HepG2 (cell line): Measurements from ENCODE around the gene BEAN1. TPM values are rescaled to one million over a fixed set of nuclear protein-coding genes. Genes with fewer than 3 reads are reported as not detected.

Source experiments
- ATAC-seq: fragments of 200-7000 bp; cut with Tn5 transposase; 3 replicates; pipeline ENCODE4 v1.9.1; 2020; ENCODE audit warnings: mild to moderate bottlenecking, moderate library complexity
- BruUV-seq: library from RNA; stranded (reverse); fragments of 400-500 nt; replicated peaks from 2 replicates; lab custom pipeline; 2021; lab: Mats Ljungman, UMichigan
- CTCF ChIA-PET: fragments of 300-600 bp; formaldehyde crosslinking; extraction: SDS; loops from one replicate; lab custom pipeline; 2021; ENCODE audit warnings: low total read pairs, inconsistent platforms, low intra/inter-chr PET ratio; lab: Yijun Ruan, JAX
- POLR2A ChIA-PET: fragments of 350-600 bp; sonication (Branson Sonifier 250); formaldehyde crosslinking; loops from one replicate; lab custom pipeline; 2020; ENCODE audit warnings: antibody characterized with exemption, inconsistent platforms; lab: Yijun Ruan, JAX
- DNase-seq: peaks from one replicate; pipeline ENCODE4 v3.0.0-alpha.2; 2015; ENCODE audit warnings: low spot score
- FAIRE-seq: peaks from 3 replicates; lab custom pipeline; 2011; peaks lifted over from hg19 to GRCh38; lab: Jason Lieb, UNC
- H2AFZ ChIP-seq: one replicate; pipeline ENCODE4 v1.6.1; 2011; ENCODE audit warnings: low read length, inconsistent platforms
- H3K27ac ChIP-seq: fragments of 300-600 bp; 3 replicates; pipeline ENCODE4 v1.8.0; 2011; ENCODE audit warnings: mixed run types, mild to moderate bottlenecking, mixed read lengths, low read length, inconsistent platforms; ENCODE audit not compliant: insufficient read depth; ENCODE audit errors: extremely low read length
- H3K27me3 ChIP-seq, 2 experiments: fragments of 200-600 bp in 1 of 2; 2 replicates in 1 of 2; 3 replicates in 1 of 2; pipeline versions ENCODE4 v1.6.0 to v1.8.0; 2011; ENCODE audit warnings: low read length in 2 of 2, mild to moderate bottlenecking in 2 of 2, moderate library complexity in 2 of 2, inconsistent platforms in 1 of 2; ENCODE audit not compliant: insufficient read depth in 2 of 2, control insufficient read depth in 1 of 2
- H3K36me3 ChIP-seq, 2 experiments: fragments of 200-600 bp in 1 of 2; replicated peaks in 1 of 2; 2 replicates in 1 of 2; 3 replicates in 1 of 2; pipeline versions ENCODE4 v1.5.1 to v1.8.0; 2011; ENCODE audit warnings: low read length in 2 of 2, inconsistent platforms in 1 of 2; ENCODE audit not compliant: insufficient read depth in 2 of 2, control insufficient read depth in 1 of 2
- H3K4me1 ChIP-seq: 2 replicates; pipeline ENCODE4 v1.5.1; 2012; ENCODE audit warnings: low read length, inconsistent platforms; ENCODE audit not compliant: insufficient read depth
- H3K4me2 ChIP-seq: 2 replicates; pipeline ENCODE4 v1.6.0; 2011; ENCODE audit warnings: low read depth, low read length, inconsistent platforms
- H3K4me3 ChIP-seq, 3 experiments: fragments of 200-600 bp in 1 of 3; sonication (generic), shearing (Covaris generic) in 1 of 3; replicated peaks in 1 of 3; 2 replicates each; pipeline ENCODE4 v1.5.1; 2011 to 2016; ENCODE audit warnings: low read length in 3 of 3, inconsistent platforms in 2 of 3, low read depth in 2 of 3, mild to moderate bottlenecking in 2 of 3, control low read depth in 1 of 3, mixed read lengths in 1 of 3; ENCODE audit not compliant: insufficient read depth in 1 of 3
- H3K79me2 ChIP-seq: one replicate; pipeline ENCODE4 v1.6.1; 2011; ENCODE audit warnings: low read length, inconsistent platforms; ENCODE audit not compliant: insufficient read depth
- H3K9ac ChIP-seq: 2 replicates; pipeline ENCODE4 v1.6.0; 2011; ENCODE audit warnings: mild to moderate bottlenecking, low read depth, low read length, inconsistent platforms; ENCODE audit not compliant: insufficient read depth
- H3K9me3 ChIP-seq: 2 replicates; pipeline ENCODE4 v1.5.1; 2012; ENCODE audit warnings: mild to moderate bottlenecking, low read length
- H4K20me1 ChIP-seq: 2 replicates; pipeline ENCODE4 v1.6.0; 2011; ENCODE audit warnings: inconsistent platforms, mild to moderate bottlenecking, low read length, moderate library complexity; ENCODE audit not compliant: insufficient read depth
- BHLHE40 ChIP-seq: IDR thresholded peaks from 2 replicates; pipeline ENCODE4 v1.6.1; 2011; ENCODE audit warnings: low read length, improper control_type of control experiment
- KDM2A ChIP-seq: sonication (generic); formaldehyde crosslinking; IDR thresholded peaks from 2 replicates; pipeline ENCODE4 v1.4.0; 2020; ENCODE audit warnings: low read depth, missing genetic modification reagents, borderline replicate concordance
- PRDM15 ChIP-seq: sonication (generic); formaldehyde crosslinking; IDR thresholded peaks from 2 replicates; pipeline ENCODE4 v1.4.0; 2020; ENCODE audit warnings: missing genetic modification reagents
- ZNF121 ChIP-seq: sonication (generic); formaldehyde crosslinking; IDR thresholded peaks from 2 replicates; pipeline ENCODE4 v1.5.0; 2020; ENCODE audit warnings: mild to moderate bottlenecking, missing genetic modification reagents
- ZNF274 ChIP-seq: sonication (generic); formaldehyde crosslinking; IDR thresholded peaks from 2 replicates; pipeline ENCODE4 v1.5.1; 2020; ENCODE audit warnings: mild to moderate bottlenecking, missing genetic modification reagents
- ZNF333 ChIP-seq: sonication (generic); formaldehyde crosslinking; IDR thresholded peaks from 2 replicates; pipeline ENCODE4 v1.4.0; 2020; ENCODE audit warnings: mild to moderate bottlenecking, missing genetic modification reagents, borderline replicate concordance
- ZNF800 ChIP-seq: sonication (generic); formaldehyde crosslinking; IDR thresholded peaks from 2 replicates; pipeline ENCODE4 v1.4.0; 2020; ENCODE audit warnings: missing genetic modification reagents
- WGBS: methylation state at CpG from one replicate; pipeline ENCODE4 v1.1.6; 2017; ENCODE audit warnings: low lambda C conversion rate; 5-methylcytosine and 5-hydroxymethylcytosine counted together
- in situ Hi-C: cut with HindIII; loops from 2 replicates; pipeline ENCODE4 v1.10.0; 2017; ENCODE audit warnings: low pct_unique_long_range_greater_than_20kb; ENCODE audit not compliant: extremely low pct_ligation_motif_present
- intact Hi-C: fragments of 100-400 bp; cut with micrococcal nuclease; formaldehyde crosslinking; loops from one replicate; pipeline ENCODE4 v1.10.0; 2022; ENCODE audit not compliant: unreplicated experiment
- polyA plus RNA-seq, 8 experiments: library from polyadenylated mRNA; depleted of rRNA in 3 of 8; stranded (reverse) in 7 of 8; unstranded in 1 of 8; fragments of >200 nt; fragmentation: Illumina TruSeq in 4 of 8; extraction: Trizol in 4 of 8; gene quantifications; 2 replicates each; pipeline versions ENCODE4 v1.2.1 to v1.2.3, GENCODE V29; 2011 to 2016; ENCODE audit warnings: low read depth in 4 of 8, missing spikeins in 1 of 8, mixed read lengths in 1 of 8; ENCODE audit not compliant: insufficient read depth in 1 of 8
- total RNA-seq, 5 experiments: library from RNA; depleted of rRNA; stranded (reverse); fragments of >200 nt; fragmentation: Illumina TruSeq; extraction: Trizol; gene quantifications; 2 replicates each; pipeline ENCODE4 v1.2.3, GENCODE V29; 2016; ENCODE audit warnings: low read depth in 1 of 5
- TF ChIP-seq, protein P1 (sequence below): sonication (generic); formaldehyde crosslinking; IDR thresholded peaks from 2 replicates; pipeline ENCODE4 v1.4.0; 2020; ENCODE audit warnings: mild to moderate bottlenecking, missing genetic modification reagents
- TF ChIP-seq, protein P2 (sequence below): sonication (generic); formaldehyde crosslinking; IDR thresholded peaks from 2 replicates; pipeline ENCODE4 v1.5.1; 2020; ENCODE audit warnings: missing genetic modification reagents, mild to moderate bottlenecking, borderline replicate concordance

BEAN1 gene
- total and polyA plus RNA-seq, 2 of the 13 experiments (the other 11 are each of a cell fraction or from before 2014, with no cell fraction given), result 0.53 to 1.4 TPM

DNA sequence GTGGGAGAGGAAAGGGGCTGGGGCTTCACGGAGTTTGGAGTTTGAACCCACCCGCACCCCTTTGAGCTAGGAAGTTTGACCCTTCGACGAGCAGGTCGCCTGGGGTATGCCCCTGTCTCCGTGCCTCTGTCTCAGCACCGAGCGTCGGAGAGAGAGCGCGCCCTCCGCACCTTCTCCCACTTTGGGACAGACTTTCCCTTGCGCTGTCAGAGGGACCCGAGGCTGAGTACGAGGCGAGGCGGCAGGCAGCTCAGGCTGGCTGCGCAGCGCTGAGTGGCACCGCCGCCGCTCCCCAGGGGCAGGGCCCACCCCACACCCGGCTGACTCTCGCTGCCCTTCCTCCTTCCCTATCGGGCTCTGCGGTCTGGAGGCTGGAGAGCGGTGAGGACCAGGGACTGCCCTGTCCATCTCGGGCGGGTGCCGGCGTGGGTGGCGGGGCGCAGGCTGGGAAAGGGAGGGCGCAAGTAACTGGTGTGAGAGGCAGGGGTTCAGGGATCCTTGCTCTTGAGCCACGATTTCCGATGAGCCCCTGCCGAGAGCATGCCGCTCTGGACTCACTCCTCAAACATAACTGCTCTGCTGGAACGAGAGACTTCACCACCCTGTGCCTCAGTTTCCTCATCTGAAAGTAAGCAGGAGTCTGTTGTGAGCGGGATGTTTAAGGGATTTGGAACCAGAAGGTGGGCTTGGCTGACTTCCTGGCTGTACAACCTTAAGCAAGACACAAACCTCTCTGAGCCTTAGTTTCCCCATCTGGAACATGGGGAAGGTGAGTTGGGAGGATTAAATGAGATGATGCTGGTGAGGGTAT is 981 bp downstream of the BEAN1 start:
- 27% methylated on average over 24 of the region's 40 CpGs for WGBS
- Histone ChIP-seq H3K27me3 (peaks cover 15 to 58% of the 10 kb centered on the region in 2 experiments), H3K79me2 (no peaks in the 10 kb centered on the region), H4K20me1 (no peaks in the 10 kb centered on the region), H3K4me2 (peak overlapping the region; percentile 85), H2AFZ (no peak overlapping the region), H3K9me3 (no peaks in the 10 kb centered on the region), H3K9ac (peak overlapping the region; percentile 45; the same call in 1 of the 2 replicates), H3K4me1 (peaks cover 50% of the 10 kb centered on the region), H3K27ac (no peak overlapping the region), H3K36me3 (no peaks in the 10 kb centered on the region), H3K4me3 (peak overlapping the region; percentile 34 to 71 (median 36))
- DNase-seq (no peak), ATAC-seq (peak; percentile 66), FAIRE-seq (no peak)
- BruUV-seq, result no TSS peak
- POLR2A ChIA-PET, result no interaction called here
- intact Hi-C loops (no loop called here), in situ Hi-C loops (no loop called here)
- CTCF ChIA-PET, result no interaction called here
- TF ChIP-seq, protein P1, sequence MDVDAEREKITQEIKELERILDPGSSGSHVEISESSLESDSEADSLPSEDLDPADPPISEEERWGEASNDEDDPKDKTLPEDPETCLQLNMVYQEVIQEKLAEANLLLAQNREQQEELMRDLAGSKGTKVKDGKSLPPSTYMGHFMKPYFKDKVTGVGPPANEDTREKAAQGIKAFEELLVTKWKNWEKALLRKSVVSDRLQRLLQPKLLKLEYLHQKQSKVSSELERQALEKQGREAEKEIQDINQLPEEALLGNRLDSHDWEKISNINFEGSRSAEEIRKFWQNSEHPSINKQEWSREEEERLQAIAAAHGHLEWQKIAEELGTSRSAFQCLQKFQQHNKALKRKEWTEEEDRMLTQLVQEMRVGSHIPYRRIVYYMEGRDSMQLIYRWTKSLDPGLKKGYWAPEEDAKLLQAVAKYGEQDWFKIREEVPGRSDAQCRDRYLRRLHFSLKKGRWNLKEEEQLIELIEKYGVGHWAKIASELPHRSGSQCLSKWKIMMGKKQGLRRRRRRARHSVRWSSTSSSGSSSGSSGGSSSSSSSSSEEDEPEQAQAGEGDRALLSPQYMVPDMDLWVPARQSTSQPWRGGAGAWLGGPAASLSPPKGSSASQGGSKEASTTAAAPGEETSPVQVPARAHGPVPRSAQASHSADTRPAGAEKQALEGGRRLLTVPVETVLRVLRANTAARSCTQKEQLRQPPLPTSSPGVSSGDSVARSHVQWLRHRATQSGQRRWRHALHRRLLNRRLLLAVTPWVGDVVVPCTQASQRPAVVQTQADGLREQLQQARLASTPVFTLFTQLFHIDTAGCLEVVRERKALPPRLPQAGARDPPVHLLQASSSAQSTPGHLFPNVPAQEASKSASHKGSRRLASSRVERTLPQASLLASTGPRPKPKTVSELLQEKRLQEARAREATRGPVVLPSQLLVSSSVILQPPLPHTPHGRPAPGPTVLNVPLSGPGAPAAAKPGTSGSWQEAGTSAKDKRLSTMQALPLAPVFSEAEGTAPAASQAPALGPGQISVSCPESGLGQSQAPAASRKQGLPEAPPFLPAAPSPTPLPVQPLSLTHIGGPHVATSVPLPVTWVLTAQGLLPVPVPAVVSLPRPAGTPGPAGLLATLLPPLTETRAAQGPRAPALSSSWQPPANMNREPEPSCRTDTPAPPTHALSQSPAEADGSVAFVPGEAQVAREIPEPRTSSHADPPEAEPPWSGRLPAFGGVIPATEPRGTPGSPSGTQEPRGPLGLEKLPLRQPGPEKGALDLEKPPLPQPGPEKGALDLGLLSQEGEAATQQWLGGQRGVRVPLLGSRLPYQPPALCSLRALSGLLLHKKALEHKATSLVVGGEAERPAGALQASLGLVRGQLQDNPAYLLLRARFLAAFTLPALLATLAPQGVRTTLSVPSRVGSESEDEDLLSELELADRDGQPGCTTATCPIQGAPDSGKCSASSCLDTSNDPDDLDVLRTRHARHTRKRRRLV (CRISPR knock-in tag), result no peak
- TF ChIP-seq PRDM15 (CRISPR knock-in tag) (no peak), BHLHE40 (no peak), ZNF121 (CRISPR knock-in tag) (no peak), ZNF274 (CRISPR knock-in tag) (peak; percentile 80), KDM2A (CRISPR knock-in tag) (peak; percentile 40; the same call in 1 of the 2 replicates), ZNF333 (CRISPR knock-in tag) (peak; percentile 71; the same call in 1 of the 2 replicates), ZNF800 (CRISPR knock-in tag) (0 out of 2 replicates have a peak, but pooled peaks have one; percentile 77)
- TF ChIP-seq, protein P2, sequence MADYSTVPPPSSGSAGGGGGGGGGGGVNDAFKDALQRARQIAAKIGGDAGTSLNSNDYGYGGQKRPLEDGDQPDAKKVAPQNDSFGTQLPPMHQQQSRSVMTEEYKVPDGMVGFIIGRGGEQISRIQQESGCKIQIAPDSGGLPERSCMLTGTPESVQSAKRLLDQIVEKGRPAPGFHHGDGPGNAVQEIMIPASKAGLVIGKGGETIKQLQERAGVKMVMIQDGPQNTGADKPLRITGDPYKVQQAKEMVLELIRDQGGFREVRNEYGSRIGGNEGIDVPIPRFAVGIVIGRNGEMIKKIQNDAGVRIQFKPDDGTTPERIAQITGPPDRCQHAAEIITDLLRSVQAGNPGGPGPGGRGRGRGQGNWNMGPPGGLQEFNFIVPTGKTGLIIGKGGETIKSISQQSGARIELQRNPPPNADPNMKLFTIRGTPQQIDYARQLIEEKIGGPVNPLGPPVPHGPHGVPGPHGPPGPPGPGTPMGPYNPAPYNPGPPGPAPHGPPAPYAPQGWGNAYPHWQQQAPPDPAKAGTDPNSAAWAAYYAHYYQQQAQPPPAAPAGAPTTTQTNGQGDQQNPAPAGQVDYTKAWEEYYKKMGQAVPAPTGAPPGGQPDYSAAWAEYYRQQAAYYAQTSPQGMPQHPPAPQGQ (CRISPR knock-in tag), result 0 out of 2 replicates have a peak, but pooled peaks have one; percentile 23
